Stimulated activated CD4-positive, alpha-beta T cell treated with anti-CD3 and anti-CD28 coated beads, Interleukin-4, amount 100 ng/mL, for 48 hours (primary cell): ENCODE data around the gene FGF8.

Experiments used
- DNase-seq, 2 donors: peaks; one replicate each; pipeline ENCODE4 v3.0.0-alpha.2; 2020; ENCODE audit warnings: low read depth in 2 of 2

The FGF8 gene

DNA sequence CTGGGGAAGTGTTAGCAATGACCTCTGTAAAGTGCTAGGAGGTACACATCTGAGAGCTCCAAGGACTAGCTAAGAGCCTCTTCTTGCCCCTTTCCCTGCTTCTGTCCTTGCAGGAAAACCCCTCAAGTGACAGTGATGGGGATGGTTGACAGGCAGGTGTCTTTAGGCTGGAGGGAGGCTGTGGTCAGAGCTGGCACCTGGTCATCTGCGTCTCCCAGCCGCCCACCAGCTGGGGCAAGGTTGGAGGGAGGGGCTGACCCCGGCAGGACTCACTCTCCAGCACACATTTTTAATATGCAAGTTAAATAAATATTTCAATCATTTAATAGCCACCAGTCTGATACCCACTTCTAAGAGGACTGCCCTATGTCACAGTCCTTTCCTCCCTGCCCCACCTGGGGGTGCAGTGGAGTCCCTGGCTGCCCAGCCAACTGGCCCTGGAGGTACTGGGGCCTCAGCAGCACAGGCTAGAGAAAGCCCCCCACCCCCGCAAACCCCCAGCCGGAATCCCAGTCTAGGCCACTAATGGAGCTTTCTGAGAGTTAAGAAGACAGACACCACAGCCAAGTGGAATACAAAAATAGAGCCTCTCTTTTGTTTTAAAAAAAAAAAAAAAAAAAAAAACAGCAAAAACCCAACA is 6.3 kb downstream of the FGF8 start:
- DNase-seq = no peak

- no peak for DNase-seq
Observed at GRCh38 chr10:101768791-101769170, 7.1 kb downstream of the FGF8 start.

- DNase-seq = no peak
Observed at GRCh38 chr10:101767966-101768790, 7.7 kb downstream of the FGF8 start.

DNA sequence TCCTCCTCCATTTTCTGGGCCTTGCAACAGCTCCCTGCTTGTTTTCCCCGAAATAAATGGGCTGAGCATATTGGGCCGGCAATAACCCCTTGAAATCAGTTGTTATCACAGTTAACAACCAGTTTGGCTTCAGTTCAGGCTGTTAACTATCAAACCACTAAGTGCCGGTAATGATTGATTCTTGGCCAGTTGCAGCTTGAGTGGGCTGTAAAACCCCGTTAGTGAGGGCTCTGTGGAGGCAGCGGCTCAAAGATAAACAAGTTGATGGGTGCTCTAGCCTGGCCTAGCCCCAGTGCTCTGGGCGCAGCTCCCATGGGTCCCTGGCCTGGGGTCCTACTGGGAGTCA is 8.3 kb downstream of the FGF8 start:
- no peak for DNase-seq

GRCh38 chr10:101766753-101767599 is 8.9 kb downstream of the FGF8 start:
- DNase-seq = no peak

DNA sequence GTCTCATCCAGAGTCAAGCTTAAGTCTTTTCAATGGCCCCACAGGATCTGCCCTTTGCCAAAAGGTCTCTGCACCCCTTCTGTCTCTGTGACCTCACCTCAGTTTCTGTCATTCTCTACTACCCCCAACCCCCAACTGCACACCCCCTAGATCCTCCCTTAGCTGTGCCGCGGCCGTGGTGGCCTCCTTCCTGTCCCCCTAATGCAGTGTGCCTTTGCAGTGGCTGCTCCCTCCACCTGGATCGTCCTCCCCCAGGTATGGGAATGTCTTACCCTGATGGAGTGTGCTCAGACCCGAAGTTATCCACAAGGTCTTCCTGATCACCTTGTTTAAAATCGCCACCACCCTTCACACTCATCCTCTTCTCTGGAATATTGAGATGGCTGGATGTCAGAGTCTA is 9.6 kb downstream of the FGF8 start:
- no peak for DNase-seq

DNA sequence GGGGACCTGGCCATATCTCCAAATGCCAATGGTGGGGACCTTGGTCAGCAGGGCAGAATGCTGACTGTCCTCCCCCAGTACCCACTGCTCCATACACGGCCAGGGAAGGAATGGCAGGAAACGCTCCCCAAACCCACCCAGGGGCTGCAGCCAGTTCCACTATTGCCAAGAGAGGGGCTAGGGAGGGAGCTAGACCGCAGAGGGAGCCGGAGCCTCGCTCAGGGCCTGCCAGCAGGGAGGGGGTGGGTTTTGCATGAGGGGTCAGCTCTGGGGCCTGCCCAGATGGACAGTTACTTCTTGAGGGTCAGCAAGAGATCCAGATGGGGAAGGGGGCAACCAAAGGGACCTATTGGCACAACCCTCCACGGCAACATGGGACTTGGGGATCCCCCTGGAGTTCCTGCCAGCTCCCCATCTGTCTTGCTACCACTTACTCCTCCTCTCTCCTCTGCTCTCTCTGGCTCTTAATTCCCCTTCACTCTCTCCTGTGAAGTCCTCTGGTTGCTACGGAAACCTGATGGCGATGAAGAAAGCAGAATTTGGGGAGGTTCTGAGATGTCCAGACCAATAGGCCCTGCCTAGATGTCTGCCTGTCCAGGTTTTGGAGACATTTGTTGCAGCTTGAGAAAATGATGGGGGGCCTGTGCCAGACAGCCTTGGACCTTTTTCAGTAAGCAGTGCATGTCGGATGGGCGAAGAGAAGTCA is 12.6 kb downstream of the FGF8 start:
- no peak for DNase-seq

GRCh38 chr10:101762736-101763135 is 13.2 kb downstream of the FGF8 start:
- DNase-seq = no peak

DNA sequence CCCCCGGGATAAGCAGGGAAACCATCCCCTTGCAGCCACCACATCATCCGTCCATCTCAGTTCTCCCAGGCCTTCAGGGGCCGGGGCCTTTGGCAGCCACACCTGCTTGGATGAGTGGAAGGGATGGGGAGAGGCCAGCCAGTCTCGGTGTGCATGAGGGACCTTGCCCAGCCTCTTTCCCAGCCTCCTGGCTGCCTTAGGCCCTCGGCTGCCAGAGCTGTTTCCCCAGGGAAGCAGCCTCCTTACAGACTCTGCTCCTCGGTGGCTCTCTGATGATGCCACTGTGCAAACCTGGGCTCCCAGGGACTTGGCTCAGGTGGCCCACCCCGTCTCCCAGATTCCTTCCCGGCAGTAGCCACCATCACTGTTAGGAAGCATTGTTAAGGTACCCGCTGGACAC is 14.7 kb downstream of the FGF8 start:
- no peak for DNase-seq

- DNase-seq = no peak
Observed at GRCh38 chr10:101760510-101760909, 15.4 kb downstream of the FGF8 start.

DNA sequence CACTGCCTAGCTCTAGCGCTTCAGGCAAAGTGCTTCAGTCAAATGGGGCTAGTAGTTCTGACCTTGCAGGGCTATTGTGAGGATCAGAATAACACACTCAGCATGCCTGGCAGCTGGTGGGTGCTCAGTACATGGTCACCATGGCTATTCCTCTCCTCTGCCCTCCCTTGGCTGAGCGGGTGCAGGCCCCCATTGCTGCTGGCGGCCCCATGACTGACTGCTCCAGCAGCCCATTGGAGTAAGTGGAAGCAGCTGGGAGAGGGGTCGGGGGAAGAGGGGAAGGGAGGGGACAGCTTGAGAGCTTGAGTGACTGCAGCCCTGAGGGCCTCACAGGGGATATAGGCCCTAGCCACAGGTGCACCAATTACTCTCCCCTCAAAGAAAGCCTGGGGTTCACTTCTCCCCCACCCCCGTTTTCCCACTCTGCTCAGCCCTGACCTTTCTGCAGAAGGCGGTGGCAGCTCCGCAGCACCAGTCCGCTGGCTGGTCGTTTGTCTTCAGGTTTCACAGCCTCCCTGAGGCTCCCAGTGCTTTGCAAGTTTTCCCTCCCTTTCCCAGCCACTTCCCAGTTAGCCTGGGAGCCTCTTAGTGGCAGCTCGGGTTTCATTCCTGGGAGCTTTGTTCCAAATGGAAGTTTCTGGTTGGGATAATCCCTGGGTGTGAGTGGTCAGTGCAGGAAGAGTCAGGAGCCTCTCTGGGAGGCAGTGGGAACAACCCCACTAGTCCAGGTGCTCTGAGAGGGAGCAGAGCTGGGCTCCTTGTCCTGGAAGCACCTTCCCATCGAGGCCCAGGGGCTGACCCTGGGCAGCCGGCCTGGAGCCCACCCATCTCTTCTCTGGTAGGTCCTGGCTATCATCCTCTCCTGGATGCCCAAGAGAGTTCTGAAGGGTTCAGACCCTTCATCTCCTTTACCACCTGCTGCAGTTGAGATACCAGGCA is 16.3 kb downstream of the FGF8 start:
- no peak for DNase-seq

GRCh38 chr10:101758858-101759257 is 17.1 kb downstream of the FGF8 start:
- no peak for DNase-seq

- DNase-seq = no peak
Observed at GRCh38 chr10:101752241-101752640, 23.7 kb downstream of the FGF8 start.

GRCh38 chr10:101749047-101750016 is 26.6 kb downstream of the FGF8 start:
- DNase-seq = no peak

GRCh38 chr10:101748496-101748895 is 27.4 kb downstream of the FGF8 start:
- no peak for DNase-seq

- DNase-seq = no peak
Observed at GRCh38 chr10:101745074-101745696, 30.7 kb downstream of the FGF8 start.

- DNase-seq = no peak
Observed at GRCh38 chr10:101744267-101744666, 31.6 kb downstream of the FGF8 start.

- DNase-seq = no peak
Observed at GRCh38 chr10:101741938-101742337, 34.0 kb downstream of the FGF8 start.

DNA sequence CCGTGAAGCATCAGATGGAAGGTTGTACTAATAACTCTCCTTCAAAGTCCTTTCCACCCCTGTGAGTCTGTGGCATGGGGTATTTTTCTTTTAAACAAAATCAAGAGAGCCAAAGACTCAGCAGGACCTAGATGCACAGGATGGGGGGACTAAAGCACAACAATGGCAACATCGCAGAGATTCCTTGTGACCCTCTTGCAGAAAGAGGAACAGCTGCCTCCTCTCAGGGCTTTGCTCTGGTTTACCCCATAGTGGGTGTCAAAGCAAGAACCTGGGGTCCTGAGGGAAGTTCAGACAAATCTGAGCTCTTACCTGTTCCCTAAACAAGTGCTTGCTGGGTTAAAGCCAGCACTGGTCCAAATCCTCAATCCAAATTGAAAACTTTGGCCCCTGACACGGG is 39.2 kb downstream of the FGF8 start:
- no peak for DNase-seq
